NCI-H2081 treated with DMSO at 0.1 percent for 48 hours (cell line): Measurements from ENCODE around the gene DNAJC19.
"Not testable (repeated sequence)": the region's sequence is repeated elsewhere in the genome, so short reads cannot be mapped to it uniquely, and the experiment has no call there.

Experiments used
- DNase-seq: peaks from one replicate; lab custom pipeline; 2025; lab: John Stamatoyannopoulos, UW

The DNAJC19 gene

DNA sequence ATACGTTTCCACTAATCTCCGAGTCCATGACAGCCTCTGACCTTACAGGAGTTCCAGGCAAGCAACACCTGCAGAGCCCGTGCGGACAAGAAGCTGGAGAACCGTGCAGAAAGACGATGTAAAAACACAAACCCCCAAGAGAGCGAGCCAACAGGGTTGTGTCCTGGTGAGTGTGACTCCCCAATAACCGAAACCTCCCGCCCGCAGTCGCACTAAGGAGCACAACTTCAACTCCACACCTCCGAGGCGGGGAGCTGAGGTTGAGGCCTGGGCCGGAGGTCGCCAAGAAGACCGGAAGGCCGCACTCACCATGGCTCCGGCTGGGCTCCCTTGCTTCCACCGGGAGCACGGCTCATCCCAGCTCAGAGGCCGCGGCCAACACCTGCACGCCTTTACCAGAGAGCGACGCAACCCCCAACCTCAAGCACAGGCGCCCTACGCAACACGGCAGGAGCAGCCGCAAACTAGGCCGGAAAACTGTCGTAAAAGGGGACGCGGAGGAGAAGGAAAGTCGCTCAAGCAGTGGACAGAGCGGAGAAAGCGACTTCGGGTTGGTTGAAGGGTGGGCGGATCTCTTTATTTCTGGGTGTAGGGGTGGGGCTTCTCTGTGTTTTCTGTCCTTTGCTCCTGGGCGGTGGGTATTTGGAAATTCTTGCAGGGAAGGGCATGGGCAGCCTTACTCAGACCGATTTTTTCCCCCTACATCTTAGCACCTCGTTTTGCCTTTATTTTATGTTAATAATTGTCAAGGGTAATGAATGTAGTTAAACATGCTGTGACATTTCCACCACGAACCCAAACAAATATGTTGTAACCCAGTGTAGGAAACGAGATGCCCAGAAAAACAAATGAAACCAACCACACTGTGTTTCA is at the start of gene DNAJC19:
Gene DNAJC19 (minus strand): TSS at position 446 of the 873 bp plus-strand sequence. CDS start 134 bp downstream, at position 312.
- DNase-seq, result peak; percentile 97

DNA sequence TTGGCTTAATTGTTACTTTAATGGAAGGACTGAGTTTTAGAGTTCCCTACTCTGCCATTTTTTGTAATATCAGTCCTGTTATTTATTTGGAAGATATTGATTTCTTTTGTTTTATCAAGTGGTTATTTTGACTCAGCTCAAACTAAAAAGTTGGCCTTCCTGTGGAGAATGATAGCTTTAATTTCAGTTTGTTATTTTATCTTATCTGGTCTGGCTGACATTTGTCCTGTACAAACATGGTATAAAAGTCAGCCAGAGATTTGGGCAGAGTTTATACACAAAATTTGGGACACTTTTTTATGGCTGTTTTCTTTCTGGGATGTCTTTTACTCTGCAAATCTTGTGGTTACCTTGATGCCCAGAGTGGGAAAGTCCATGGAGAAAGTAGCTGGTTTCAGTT is 41.4 kb upstream of the DNAJC19 start:
- no peak for DNase-seq

DNA sequence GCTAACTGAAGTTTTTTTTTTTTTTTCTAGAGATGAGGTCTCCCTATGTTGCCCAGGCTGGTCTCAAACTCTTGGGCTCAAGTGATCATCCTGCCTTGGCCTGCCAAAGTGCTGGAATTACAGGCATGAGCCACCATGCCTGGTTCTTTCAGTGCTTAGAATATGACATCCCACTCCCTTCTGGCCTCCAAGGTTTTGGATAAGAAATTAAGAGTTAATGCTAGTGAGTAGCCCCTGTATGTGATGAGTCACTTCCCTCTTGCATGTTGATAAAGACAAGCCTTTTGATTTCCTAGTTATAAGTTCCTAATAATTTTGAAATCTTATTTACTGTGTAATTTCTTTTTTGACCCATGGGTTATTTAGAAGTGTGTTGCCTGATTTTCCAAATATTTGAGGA is 35.7 kb upstream of the DNAJC19 start:
- no peak for DNase-seq

DNA sequence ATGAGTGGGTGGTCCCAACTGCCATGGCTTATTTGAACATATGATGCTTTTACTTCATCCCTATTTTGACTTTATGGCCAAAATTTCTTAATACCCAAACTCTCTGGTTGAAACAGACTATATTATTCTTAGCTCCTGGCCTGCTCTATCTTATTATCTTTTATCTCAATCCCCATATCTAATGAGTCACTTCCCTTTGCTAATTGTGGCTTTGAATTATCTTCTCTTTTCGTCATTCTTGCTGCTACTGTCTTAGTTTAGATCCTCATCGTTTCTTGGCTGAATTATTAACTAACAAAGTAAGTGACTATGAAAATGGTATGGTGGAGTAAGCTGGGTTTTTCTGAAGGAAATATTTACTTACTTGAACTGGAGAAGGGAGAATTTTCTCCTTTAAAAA is 28.2 kb upstream of the DNAJC19 start:
- DNase-seq, result no peak

DNA sequence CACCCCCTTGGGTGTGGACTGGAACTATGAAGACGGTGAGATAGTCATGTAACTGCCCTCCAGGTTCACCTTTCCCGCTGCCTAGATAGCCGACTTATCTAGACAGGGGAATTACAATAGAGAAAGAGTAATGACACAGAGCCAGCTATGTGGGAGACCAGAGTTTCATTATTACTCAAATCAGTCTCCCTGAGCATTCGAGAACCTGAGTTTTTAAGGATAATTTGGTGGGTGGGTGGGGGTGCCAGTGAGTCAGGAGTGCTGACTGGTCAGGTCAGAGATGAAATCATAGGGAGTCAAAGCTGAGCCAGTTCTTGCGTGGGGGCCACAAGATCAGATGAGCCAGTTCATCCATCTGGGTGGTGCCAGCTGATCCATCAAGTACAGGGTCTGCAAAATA is 19.7 kb upstream of the DNAJC19 start:
- no peak for DNase-seq

DNA sequence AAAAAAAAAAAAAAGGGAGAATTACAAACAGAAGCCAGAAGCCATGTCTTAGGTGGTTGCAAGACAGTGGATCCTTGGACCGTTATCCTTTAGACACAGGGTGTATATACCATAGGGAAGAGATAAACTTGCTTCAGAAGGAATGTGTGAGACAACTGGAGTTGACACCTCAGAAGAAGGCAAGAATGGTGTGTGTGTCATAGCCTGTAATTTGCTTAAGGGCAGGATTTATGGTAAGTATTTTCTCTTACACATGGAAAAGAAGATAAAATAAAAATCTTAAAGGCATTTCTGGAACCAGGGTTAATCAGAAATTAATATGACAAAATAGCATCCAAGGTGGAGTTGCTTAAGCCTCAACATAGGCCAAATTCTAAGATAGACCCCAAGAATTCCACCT is 19.3 kb upstream of the DNAJC19 start:
- DNase-seq, result no peak

DNA sequence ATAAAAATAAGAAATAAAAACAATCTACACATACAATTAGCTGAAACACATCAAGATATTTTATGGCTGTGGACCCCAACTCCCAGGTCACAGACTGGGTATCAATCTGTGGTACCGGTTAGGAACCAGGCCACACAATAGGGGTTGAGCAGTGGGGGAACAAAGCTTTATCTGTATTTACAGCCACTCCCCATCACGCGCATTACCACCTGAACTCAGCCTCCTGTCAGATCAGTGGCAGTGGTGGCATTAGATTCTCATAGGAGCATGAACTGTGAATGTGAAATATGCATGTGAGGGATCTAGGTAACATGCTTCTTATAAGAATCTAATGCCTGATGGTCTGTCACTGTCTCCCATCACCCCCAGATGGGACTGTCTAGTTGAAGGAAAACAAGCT is 17.7 kb upstream of the DNAJC19 start:
- no peak for DNase-seq

DNA sequence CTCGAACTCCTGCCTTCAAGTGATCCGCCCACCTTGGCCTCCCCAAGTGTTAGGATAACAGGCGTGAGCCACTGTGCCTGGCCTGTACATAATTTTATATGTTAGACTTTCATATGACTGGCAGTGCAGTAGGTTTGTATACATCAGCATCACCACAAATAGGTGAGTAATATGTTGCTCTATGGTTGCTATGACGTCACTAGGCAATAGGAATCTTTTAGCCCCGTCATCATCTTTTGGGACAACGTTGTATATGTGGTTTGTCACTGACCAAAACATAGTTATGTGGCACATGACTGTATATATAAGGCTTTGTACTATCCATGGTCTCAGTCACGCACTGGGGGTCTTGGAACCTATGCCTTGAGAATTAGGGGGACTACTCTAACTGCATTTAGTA is 17.0 kb upstream of the DNAJC19 start:
- DNase-seq, result no peak

DNA sequence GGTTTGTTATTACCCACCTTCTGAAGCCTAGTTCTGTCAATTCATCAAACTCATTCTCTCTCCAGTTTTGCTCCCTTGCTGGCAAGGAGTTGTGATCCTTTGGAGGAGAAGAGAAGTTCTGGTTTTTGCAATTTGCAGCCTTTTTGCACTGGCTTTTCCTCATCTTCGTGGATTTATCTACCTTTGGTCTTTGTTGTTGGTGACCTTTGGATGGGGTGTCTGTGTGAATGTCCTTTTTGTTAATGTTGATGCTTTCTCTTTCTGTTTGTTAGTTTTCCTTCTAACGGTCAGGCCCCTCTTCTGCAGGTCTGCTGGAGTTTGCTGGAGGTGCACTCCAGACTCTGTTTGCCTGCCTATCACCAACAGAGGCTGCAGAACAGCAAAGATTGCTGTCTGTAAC is 13.9 kb upstream of the DNAJC19 start:
- not testable (repeated sequence) for DNase-seq

DNA sequence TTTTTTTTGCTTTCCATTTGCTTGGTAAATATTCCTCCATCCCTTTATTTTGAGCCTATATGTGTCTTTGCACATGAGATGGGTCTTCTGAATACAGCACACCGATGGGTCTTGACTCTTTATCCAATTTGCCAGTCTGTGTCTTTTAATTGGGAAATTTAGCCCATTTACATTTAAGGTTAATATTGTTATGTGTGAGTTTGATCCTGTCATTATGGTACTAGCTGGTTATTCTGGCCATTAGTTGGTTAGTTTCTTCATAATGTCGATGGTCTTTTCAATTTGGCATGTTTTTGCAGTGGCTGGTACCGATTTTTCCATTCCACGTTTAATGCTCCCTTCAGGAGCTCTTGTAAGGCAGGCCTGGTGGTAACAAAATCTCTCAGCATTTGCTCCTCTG is 12.8 kb upstream of the DNAJC19 start:
- not testable (repeated sequence) for DNase-seq

DNA sequence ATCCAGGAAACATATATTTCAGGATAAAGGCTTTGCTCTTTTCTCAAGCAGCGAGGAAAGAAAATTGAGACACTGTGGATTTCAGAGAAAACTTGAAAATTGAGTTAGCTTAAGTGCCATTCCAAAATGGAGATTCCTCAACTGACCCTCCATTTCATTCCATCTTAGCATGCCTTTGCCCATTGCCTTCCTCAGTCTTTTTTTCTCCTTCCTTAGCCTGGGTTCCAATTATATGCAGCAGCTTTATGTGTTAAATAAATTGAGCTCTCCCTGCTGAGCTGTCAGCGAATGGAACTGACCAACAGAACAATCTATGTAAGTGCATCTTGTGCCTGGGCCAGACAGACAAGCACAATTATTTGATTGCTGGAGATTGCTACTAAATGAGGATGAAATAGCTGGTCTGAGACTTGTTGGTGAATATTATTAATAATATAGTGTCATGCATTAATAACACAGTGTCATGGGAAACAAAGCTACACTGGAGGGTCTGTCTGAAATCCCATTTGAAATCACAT is 6.9 kb upstream of the DNAJC19 start:
- no peak for DNase-seq

DNA sequence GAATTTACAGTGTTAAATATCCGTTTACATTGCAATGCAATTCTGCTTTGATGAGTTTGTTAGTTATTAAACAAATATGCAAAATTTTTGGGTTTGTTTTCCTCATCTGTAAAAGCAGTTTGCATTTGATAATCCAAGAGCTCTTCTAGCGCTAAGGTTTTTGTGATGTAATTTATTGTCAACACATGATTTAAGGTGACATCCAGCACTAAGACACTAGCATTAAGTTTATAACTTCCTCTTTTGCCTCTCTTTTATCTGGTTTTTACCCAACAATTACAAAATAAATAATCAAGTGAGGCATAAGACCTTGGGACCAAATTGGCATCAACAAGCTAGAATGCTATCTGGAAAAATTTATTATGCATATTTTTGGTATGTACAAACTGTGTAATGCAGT is 969 bp upstream of the DNAJC19 start:
- DNase-seq, result no peak

DNA sequence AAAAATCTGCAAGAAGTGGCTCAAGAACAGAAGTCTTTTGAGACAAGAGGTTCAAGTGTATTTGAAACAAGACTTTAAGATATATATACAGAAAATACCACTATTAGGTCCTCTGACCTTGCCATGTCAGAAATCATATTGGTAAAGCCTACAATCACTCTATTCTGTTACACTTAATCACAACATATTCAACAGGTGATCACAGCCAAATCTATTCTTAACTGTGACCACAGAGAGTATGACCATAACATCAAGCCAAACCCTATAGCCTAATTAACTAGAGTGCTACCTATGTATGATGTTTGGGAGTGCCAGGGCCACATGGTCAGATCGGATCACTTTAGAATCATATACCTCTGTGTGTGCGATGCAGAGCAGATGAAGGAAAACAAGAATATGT is 2.2 kb downstream of the DNAJC19 start:
- no peak for DNase-seq

DNA sequence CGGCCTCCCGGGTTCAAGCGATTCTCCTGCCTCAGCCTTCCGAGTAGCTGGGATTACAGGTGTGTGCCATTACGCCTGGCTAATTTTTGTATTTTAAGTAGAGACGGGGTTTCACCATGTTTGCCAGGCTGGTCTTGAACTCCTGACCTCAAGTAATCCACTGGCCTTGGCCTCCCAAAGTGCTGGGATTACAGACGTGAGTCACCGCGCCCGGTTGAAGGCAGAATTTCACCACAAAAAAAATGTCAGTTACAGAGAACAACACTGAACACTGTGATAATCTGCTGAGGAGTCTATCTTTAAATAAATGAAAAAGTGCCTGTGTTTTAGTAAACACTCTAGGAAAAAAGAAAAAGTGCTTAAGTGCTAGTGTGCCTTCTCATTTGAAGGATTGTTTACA is 3.2 kb downstream of the DNAJC19 start:
- not testable (repeated sequence) for DNase-seq

DNA sequence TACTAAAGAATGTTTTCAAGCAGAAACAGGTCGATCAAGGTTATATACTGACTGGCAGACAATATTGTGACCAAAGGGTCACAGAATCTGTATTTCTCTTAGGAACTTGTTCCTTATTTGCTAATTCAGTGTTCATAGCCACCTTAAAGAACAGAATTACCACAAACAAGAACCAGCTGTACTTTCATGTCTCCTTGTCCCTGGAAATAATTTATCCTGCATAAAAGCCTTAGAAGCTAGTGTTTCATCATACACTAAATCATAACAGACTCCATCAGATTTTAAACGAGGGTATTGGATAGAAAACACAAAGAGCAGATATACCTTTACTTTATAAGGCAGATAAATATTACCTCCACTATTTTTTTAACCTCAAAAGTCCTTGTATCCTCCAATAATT is 6.4 kb downstream of the DNAJC19 start:
- DNase-seq, result no peak

DNA sequence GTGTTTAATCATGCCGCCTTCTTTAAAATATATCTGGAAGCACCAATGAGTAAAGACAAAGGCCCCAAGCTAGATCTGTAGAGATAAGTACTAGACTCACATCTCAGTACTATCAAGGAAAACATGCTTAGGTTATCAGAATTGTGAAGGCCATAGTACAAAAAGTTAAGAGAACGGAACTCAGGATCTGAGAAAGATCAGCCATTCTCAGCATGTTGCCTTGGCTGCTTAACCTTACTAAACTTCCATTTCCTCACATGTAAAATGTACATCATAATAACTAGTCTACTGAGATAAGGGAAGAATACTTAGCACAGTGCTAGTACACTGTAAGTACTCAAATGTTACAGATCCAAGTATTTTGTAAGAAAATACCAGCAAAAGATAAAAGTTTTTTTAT is 7.6 kb downstream of the DNAJC19 start:
- DNase-seq, result no peak

DNA sequence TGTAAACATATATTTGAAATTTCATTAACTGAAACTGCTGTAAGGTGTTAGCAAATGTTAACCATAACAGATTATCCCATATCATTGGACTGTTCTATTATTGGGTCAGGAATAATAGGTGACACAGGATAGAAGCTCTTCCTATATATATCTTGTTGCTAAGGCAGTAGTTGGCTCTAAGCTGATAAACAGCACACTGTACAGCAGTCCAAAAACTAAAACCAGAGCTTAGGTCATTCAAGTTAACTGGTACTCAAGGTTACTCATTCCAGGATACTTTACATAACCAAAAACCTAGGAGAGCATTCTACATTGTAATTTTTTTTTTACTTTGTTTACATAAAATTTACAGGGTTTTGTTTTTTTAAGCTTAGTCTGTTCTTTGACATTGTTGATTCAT is 8.9 kb downstream of the DNAJC19 start:
- no peak for DNase-seq

DNA sequence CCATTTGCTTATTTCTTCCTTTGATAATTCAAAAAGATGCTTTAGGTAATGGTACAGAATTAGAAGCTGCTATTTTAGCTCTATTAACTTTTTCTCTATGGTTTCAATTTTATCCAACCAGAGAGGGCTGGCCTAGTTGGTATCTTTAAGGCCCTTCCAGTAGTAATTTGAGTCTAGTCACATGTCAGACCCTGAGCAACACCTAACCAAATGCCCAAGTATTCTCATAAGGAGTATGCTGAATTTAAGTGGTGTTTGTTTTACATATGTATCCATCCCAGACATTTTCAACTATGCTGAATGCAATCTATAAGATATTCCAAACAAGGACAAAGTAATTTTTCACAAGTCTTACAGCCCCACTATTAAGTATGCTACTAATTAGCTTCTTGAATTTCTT is 9.6 kb downstream of the DNAJC19 start:
- DNase-seq, result no peak

DNA sequence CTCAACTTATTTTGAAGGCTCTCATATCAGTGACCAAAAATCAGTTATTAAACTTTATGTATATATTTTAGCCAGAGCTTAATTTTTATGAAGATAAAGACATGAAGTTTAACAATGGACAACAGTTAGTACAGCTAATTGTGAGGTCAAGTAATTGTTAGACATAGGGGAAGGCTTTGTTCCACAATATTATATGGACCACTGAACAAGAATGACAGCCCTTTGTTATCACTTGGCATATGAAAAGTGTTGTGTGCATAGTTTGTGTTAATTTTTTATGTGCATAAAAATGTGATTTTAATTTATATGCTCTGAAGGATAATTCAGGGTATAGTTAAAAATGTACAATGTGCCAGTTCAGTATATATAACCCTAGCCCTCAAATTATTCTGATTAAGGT is 12.0 kb downstream of the DNAJC19 start:
- DNase-seq, result no peak

DNA sequence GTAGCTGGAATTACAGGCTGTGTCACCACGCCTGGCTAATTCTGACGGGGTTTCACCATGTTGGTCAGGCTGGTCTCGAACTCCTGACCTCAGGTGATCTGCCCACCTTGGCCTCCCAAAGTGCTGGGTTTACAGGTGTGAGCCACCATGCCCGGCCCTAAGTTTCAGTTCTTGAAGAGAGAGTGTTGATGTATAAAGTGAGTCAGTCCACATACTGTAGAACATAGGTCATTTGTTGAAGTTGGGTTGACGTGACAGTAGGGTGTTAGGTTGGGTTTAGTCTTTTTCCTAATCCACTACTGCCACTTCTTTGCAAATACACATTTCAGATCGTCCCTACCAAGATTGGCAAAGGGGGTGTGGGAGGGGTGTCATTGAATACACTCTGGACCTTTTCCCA is 15.2 kb downstream of the DNAJC19 start:
- DNase-seq, result no peak

DNA sequence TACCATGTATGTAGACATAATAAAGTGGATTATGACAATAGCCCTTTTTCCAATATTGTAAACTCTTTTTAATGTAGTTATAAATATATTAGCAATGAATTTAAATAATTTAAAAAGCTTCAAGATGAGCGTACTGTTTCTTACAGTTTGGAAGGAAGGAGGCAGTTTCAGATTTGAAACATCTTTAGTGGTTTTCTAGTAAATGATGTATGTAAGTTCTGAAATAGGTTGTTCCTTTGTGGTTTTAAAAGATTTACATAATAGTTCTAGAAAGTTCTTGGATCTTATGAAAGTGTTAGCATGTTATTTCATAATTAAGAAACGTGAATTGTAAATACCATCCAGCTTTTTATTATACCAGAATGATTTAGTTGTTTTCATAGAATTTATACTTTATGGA is 16.0 kb downstream of the DNAJC19 start:
- no peak for DNase-seq

DNA sequence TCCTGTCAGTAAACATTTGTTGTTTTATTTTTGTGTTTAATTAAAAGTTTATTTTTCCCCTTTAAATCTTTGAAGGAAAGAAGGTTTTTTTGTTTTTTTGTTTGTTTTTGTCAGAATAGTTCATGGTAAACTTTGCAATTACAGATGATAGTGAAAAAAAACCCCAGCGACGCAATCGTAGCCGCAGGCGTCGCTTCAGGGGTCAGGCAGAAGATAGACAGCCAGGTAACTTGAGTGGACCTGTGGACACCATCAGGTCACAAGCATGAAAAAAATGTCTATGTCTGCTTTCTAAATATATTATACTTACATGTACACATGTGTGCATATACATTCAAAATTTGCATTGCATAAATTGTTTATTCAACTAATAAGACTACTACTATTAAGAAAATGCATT is 18.6 kb downstream of the DNAJC19 start:
- no peak for DNase-seq

DNA sequence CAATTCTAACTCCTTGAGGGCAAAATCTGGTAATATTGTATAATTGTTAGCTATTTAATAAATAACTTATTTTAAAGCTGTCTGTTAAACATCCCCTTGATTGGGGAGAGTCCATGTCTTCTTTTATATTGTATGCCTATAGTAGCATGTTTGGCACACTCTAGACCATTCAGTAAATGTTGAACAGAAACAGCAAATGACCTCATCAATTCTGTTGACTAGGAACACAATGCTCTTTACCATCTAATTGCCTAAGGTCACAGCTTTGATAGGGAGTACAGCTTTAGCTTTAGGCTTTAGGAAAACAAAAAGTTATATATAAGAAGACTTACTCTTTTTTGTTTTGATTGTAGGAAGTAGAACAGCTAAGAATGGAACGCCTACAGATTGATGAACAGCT is 27.0 kb downstream of the DNAJC19 start:
- DNase-seq, result no peak

DNA sequence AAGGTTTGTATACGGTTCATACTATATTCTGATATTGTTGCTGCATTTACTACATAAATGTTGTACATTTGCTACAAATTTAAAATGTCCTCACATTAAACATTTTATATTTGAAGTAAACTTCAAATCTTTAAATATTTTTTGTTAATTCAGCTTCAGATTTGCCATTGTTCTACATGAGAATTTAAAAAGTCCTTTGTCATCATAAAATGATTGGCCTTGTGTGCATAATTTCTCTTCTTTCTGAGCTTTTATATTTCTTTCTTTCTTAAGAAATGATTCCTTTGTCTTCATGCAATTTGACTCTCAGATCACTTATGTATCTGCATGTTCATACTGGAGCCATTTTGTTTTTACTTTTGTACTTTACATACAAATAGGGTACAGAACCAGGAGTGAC is 28.0 kb downstream of the DNAJC19 start:
- DNase-seq, result no peak
